Karpas-422 (cell line): ENCODE data around the gene ADAMTS17. TPM values are rescaled to one million over a fixed set of nuclear protein-coding genes. Genes with fewer than 3 reads are reported as not detected.

Experiments used
- DNase-seq: peaks from one replicate; pipeline ENCODE4 v3.0.0-alpha.2; 2015
- H2AFZ ChIP-seq: fragments of 200-600 bp; sonication (generic); 2 replicates; pipeline ENCODE4 v1.6.1; 2014; ENCODE audit warnings: antibody characterized with exemption, low read length, mixed read lengths
- H3K27ac ChIP-seq: fragments of 200-600 bp; sonication (generic); 2 replicates; pipeline ENCODE4 v1.5.1; 2014; ENCODE audit warnings: mild to moderate bottlenecking, low read length, moderate library complexity
- H3K27me3 ChIP-seq: fragments of 200-600 bp; sonication (generic); 2 replicates; pipeline ENCODE4 v1.6.1; 2014; ENCODE audit warnings: low read length, mixed read lengths
- H3K36me3 ChIP-seq: fragments of 200-600 bp; sonication (generic); 2 replicates; pipeline ENCODE4 v1.6.1; 2014; ENCODE audit warnings: low read length, mixed read lengths; ENCODE audit not compliant: insufficient read depth
- H3K4me1 ChIP-seq: fragments of 200-600 bp; sonication (generic); 2 replicates; pipeline ENCODE4 v1.6.1; 2014; ENCODE audit warnings: mild to moderate bottlenecking, low read length, mixed read lengths
- H3K4me2 ChIP-seq: fragments of 200-600 bp; sonication (generic); 2 replicates; pipeline ENCODE4 v1.6.1; 2014; ENCODE audit warnings: low read length, low read depth, mild to moderate bottlenecking; ENCODE audit not compliant: poor library complexity, severe bottlenecking
- H3K4me3 ChIP-seq: fragments of 200-600 bp; sonication (generic); 2 replicates; pipeline ENCODE4 v1.5.1; 2014; ENCODE audit warnings: mild to moderate bottlenecking, antibody characterized with exemption, low read length, mixed read lengths
- H3K79me2 ChIP-seq: fragments of 200-600 bp; sonication (generic); 2 replicates; pipeline ENCODE4 v1.6.1; 2014; ENCODE audit warnings: mild to moderate bottlenecking, low read length, mixed read lengths
- H3K9ac ChIP-seq: fragments of 200-600 bp; sonication (generic); 2 replicates; pipeline ENCODE4 v1.6.0; 2014; ENCODE audit warnings: low read length
- H3K9me2 ChIP-seq: fragments of 200-600 bp; sonication (generic), shearing (Covaris generic); replicated peaks from 2 replicates; pipeline ENCODE4 v1.6.0; 2014; ENCODE audit warnings: mild to moderate bottlenecking, low read length, moderate library complexity; ENCODE audit not compliant: insufficient read depth
- H3K9me3 ChIP-seq: fragments of 300-700, 200-600 bp; sonication (generic); 2 replicates; pipeline ENCODE4 v1.6.1; 2014; ENCODE audit warnings: low read length, mixed read lengths
- H4K20me1 ChIP-seq: fragments of 200-600 bp; sonication (generic); 2 replicates; pipeline ENCODE4 v1.6.1; 2014; ENCODE audit warnings: mild to moderate bottlenecking, antibody characterized with exemption, low read length, low read depth; ENCODE audit not compliant: insufficient read depth
- total RNA-seq: library from RNA; depleted of rRNA; stranded (reverse); fragments of >200 nt; shearing (Covaris generic); gene quantifications from 2 replicates; pipeline ENCODE4 v1.2.3, GENCODE V29; 2014; ENCODE audit warnings: low replicate concordance; rRNA removed

The ADAMTS17 gene
- not detected in 2 replicates for total RNA-seq

GRCh38 chr15:100341750-100342560, at the start of gene ADAMTS17:
ADAMTS17 (minus strand) TSS chr15:100341975; CDS start chr15:100341899, 76 bp downstream.
- H4K20me1 ChIP-seq, result no peaks in the 10 kb centered on the region
- no peaks in the 10 kb centered on the region for H3K9me3 ChIP-seq
- H3K9me2 ChIP-seq, result no peaks in the 10 kb centered on the region
- no peak within 1 kb of the TSS for H3K4me2 ChIP-seq
- no peak within 1 kb of the TSS for H2AFZ ChIP-seq
- no peak for DNase-seq
- H3K27ac ChIP-seq, result no peak within 1 kb of the TSS
- no peak within 1 kb of the TSS for H3K9ac ChIP-seq
- no peaks in the 10 kb centered on the region for H3K4me1 ChIP-seq
- H3K4me3 ChIP-seq, result no peak within 1 kb of the TSS
- no peaks in the 10 kb centered on the region for H3K36me3 ChIP-seq
- H3K79me2 ChIP-seq, result no peaks in the 10 kb centered on the region
- no peaks in the 10 kb centered on the region for H3K27me3 ChIP-seq

- H2AFZ ChIP-seq, result no peak overlapping the region
- H3K36me3 ChIP-seq, result no peaks in the 10 kb centered on the region
- H3K4me2 ChIP-seq, result no peak overlapping the region
- H3K4me1 ChIP-seq, result no peaks in the 10 kb centered on the region
- H3K27me3 ChIP-seq, result no peaks in the 10 kb centered on the region
- H4K20me1 ChIP-seq, result no peaks in the 10 kb centered on the region
- no peak overlapping the region for H3K4me3 ChIP-seq
- no peak for DNase-seq
- H3K9me2 ChIP-seq, result no peaks in the 10 kb centered on the region
- no peaks in the 10 kb centered on the region for H3K9me3 ChIP-seq
- no peak overlapping the region for H3K9ac ChIP-seq
- no peak overlapping the region for H3K27ac ChIP-seq
- H3K79me2 ChIP-seq, result no peaks in the 10 kb centered on the region
Observed at GRCh38 chr15:100385300-100386050, 43.7 kb upstream of the ADAMTS17 start.

DNA sequence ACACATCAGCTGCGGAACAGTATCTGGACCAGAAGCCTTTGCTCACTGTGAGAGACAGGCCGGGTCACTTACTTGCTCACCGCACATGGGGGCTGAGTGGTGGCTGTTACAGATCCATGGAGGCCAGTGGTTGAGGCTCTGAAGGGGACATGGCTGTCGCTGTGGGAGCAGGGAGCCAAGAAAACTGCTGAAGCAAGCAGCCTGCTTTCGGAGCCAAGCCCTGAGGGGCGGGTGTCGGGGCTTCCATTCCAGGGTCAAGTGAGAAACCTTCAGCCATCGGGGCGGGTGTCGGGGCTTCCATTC, 42.3 kb upstream of the ADAMTS17 start:
- Histone ChIP-seq H3K4me2 (no peak overlapping the region), H3K9ac (no peak overlapping the region), H3K9me3 (no peaks in the 10 kb centered on the region), H3K27ac (no peak overlapping the region), H3K79me2 (no peaks in the 10 kb centered on the region), H3K4me3 (no peak overlapping the region), H2AFZ (no peak overlapping the region), H3K4me1 (no peaks in the 10 kb centered on the region), H3K9me2 (no peaks in the 10 kb centered on the region), H4K20me1 (no peaks in the 10 kb centered on the region), H3K27me3 (no peaks in the 10 kb centered on the region), H3K36me3 (no peaks in the 10 kb centered on the region)
- no peak for DNase-seq

DNA sequence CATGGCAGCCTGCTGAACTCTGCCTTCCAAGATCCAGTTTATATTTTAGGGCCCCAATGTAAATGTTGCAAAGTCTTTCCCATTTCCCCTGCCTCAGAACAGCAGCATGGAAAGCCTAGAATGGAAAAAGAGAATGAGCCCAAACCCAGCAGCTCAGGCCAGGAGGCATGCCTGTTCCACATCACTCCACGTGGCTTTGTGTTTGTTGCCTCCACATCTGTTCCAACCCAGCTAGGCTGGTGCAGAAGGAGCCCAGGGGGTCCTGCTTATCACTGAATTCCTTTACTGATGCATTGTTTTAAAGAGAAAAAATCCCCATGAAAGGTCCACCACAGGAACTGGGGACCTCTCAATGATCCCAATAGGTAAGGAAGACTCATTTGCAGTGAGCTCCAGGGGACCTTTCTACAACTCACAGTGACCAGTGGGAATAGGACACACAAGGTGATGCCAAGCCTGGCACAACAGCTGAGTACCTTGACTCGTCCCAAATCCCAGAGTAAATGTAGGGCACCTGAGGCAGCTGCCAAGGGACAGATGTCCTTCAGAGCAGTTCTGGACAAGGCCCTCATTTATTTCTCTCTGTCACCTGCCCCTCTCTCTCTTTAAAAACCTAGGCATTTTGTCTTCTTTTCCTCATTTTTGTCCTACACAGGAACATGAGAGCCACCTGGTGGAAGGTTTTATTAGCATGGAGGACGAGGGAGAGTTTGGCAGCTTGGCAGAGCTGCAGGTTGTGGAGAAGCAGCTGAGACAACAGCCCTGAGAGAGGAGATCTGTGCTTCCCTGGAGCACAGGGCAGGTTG, 41.7 kb upstream of the ADAMTS17 start:
- DNase-seq, result peak; percentile 71
- Histone ChIP-seq H3K9ac (no peak overlapping the region), H3K4me3 (no peak overlapping the region), H4K20me1 (no peaks in the 10 kb centered on the region), H2AFZ (no peak overlapping the region), H3K27me3 (no peaks in the 10 kb centered on the region), H3K4me1 (no peaks in the 10 kb centered on the region), H3K9me2 (no peaks in the 10 kb centered on the region), H3K79me2 (no peaks in the 10 kb centered on the region), H3K36me3 (no peaks in the 10 kb centered on the region), H3K9me3 (no peaks in the 10 kb centered on the region), H3K27ac (no peak overlapping the region), H3K4me2 (no peak overlapping the region)

DNA sequence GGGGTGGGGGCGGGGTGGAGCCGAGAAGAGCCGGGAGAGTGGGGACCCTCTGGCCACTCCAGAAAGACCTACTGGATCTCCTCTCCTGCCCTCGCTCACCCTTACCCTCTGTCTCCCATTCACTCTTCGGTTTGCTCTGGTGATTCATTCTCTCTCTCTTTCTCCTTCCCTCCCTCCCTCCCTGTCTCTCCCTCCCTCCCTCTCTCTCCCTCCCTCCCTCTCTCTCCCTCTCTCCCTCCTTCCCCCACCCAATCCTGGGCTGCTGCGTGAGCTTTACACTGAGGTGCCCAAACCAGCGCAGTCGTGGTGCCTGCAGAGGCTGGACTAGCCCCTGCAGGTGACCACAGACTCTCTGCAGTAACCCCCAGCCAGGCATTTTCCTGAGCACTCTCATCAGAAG, 32.2 kb upstream of the ADAMTS17 start:
- Histone ChIP-seq H3K4me3 (no peak overlapping the region), H3K36me3 (no peaks in the 10 kb centered on the region), H3K4me2 (no peak overlapping the region), H4K20me1 (no peaks in the 10 kb centered on the region), H3K27me3 (no peaks in the 10 kb centered on the region), H3K9me2 (no peaks in the 10 kb centered on the region), H3K4me1 (no peaks in the 10 kb centered on the region), H3K79me2 (no peaks in the 10 kb centered on the region), H3K27ac (no peak overlapping the region), H2AFZ (no peak overlapping the region), H3K9me3 (no peaks in the 10 kb centered on the region), H3K9ac (no peak overlapping the region)
- no peak for DNase-seq

DNA sequence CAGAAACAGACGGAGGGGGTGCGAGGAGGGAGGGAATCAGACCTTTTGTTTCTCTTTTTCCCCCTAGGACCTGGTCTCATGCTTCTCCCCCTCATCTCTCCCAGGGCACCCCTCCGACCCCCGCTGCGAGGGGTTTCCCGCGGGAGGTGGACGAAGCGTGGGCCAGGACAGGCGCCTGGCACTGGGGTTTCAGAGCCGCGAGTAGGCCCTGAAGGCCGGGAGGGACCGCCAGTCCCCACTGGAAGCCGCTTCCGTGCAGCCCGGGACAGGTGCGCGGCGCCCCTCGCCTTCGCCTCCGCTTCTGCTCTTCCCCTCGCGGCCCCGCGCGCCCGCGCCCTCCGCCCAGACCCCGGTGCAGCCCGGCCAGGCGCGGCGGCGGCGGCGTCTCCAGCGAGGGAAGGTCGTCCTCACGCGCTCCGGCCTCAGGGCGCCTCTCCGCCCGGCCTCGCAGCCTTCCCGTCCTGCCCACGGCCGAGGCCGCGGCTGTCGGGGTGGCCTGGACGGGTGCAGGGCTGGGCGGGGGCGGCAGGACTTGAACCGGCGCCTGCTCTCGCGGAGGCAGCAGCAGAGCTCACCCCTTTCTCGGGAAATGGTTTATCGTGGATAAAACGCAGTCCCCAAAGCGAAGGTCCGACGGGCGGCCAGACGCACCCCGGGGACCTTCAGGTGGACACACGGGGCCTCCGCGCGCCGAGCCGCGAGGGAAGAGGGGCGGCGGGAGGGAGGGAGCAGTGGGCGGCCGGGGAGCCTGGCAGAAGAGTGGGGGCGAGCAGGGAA, 31.5 kb upstream of the ADAMTS17 start:
- Histone ChIP-seq H3K9ac (no peak overlapping the region), H3K9me3 (no peaks in the 10 kb centered on the region), H4K20me1 (no peaks in the 10 kb centered on the region), H3K4me1 (no peaks in the 10 kb centered on the region), H3K36me3 (no peaks in the 10 kb centered on the region), H2AFZ (no peak overlapping the region), H3K79me2 (no peaks in the 10 kb centered on the region), H3K27ac (no peak overlapping the region), H3K4me2 (no peak overlapping the region), H3K9me2 (no peaks in the 10 kb centered on the region), H3K27me3 (no peaks in the 10 kb centered on the region), H3K4me3 (no peak overlapping the region)
- DNase-seq, result no peak

DNA sequence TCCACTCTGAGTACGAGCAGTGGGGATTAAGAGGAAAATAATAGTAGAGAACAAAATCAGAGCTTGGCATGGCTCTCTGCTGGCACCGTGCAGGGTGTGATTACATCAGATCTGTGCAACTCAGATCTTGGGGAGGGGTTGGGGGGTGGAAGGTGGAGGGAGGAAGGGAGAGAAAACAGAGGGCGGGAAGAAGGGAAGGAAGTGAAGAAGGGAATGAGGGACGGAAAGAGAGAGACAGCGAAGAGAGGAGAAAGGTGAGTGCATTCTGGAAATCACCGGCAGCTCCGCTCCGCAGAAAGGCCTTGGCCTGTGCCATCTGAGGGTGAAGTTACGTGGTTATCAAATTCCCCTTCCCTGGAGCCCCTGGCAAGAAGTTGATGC, 31.0 kb upstream of the ADAMTS17 start:
- no peak overlapping the region for H3K9ac ChIP-seq
- no peaks in the 10 kb centered on the region for H3K4me1 ChIP-seq
- no peaks in the 10 kb centered on the region for H3K79me2 ChIP-seq
- no peaks in the 10 kb centered on the region for H4K20me1 ChIP-seq
- no peak overlapping the region for H3K4me2 ChIP-seq
- no peaks in the 10 kb centered on the region for H3K36me3 ChIP-seq
- no peaks in the 10 kb centered on the region for H3K27me3 ChIP-seq
- H3K4me3 ChIP-seq, result no peak overlapping the region
- H3K9me2 ChIP-seq, result no peaks in the 10 kb centered on the region
- no peak overlapping the region for H3K27ac ChIP-seq
- no peaks in the 10 kb centered on the region for H3K9me3 ChIP-seq
- no peak for DNase-seq
- no peak overlapping the region for H2AFZ ChIP-seq
